Measurements from ENCODE around the gene TPRG1L.

Gene TPRG1L

GRCh38 chr1:3632716-3633343, 8.0 kb downstream of the TPRG1L start:
- Histone ChIP-seq H3K9me3 (ENCODE audit: control insufficient read depth in 1 of 2, low read length in 2 of 2) (no peaks in the 10 kb centered on the region), H3K4me3 (ENCODE audit: low read depth in 1 of 2, low read length in 2 of 2) (no peak overlapping the region), H3K27ac (ENCODE audit: low read length) (no peak overlapping the region), H3K4me1 (ENCODE audit: control insufficient read depth in 1 of 2, insufficient read depth in 2 of 2, low read length in 2 of 2) (no peaks in the 10 kb centered on the region), H3K36me3 (ENCODE audit: control insufficient read depth in 1 of 2, insufficient read depth in 2 of 2, low read length in 2 of 2) (peaks cover 38 to 99% of the 10 kb centered on the region in 2 donors), H3K27me3 (ENCODE audit: low read depth, low read length) (no peaks in the 10 kb centered on the region)

- Histone ChIP-seq H3K9me3 (ENCODE audit: control insufficient read depth in 1 of 2, low read length in 2 of 2) (no peaks in the 10 kb centered on the region), H3K36me3 (ENCODE audit: control insufficient read depth in 1 of 2, insufficient read depth in 2 of 2, low read length in 2 of 2) (peaks cover 38 to 99% of the 10 kb centered on the region in 2 donors), H3K27ac (ENCODE audit: low read length) (no peak overlapping the region), H3K4me3 (ENCODE audit: low read depth in 1 of 2, low read length in 2 of 2) (no peak overlapping the region), H3K4me1 (ENCODE audit: control insufficient read depth in 1 of 2, insufficient read depth in 2 of 2, low read length in 2 of 2) (no peaks in the 10 kb centered on the region), H3K27me3 (ENCODE audit: low read depth, low read length) (no peaks in the 10 kb centered on the region)
Measured at GRCh38 chr1:3633344-3634058, 8.7 kb downstream of the TPRG1L start.

- Histone ChIP-seq H3K36me3 (ENCODE audit: control insufficient read depth in 1 of 2, insufficient read depth in 2 of 2, low read length in 2 of 2) (peaks cover 37 to 93% of the 10 kb centered on the region in 2 donors), H3K4me3 (ENCODE audit: low read depth in 1 of 2, low read length in 2 of 2) (no peak overlapping the region), H3K27ac (ENCODE audit: low read length) (no peak overlapping the region)
Measured at GRCh38 chr1:3634059-3634800, 9.4 kb downstream of the TPRG1L start.

GRCh38 chr1:3636080-3636479, 11.3 kb downstream of the TPRG1L start:
- H3K27ac ChIP-seq (ENCODE audit: low read length), result no peak overlapping the region
- no peaks in the 10 kb centered on the region for H3K27me3 ChIP-seq (ENCODE audit: low read depth, low read length)
- peaks cover 35 to 88% of the 10 kb centered on the region in 2 donors for H3K36me3 ChIP-seq (ENCODE audit: control insufficient read depth in 1 of 2, insufficient read depth in 2 of 2, low read length in 2 of 2)
- no peaks in the 10 kb centered on the region for H3K4me1 ChIP-seq (ENCODE audit: control insufficient read depth in 1 of 2, insufficient read depth in 2 of 2, low read length in 2 of 2)
- no peak overlapping the region for H3K4me3 ChIP-seq (ENCODE audit: low read depth in 1 of 2, low read length in 2 of 2)
- no peaks in the 10 kb centered on the region for H3K9me3 ChIP-seq (ENCODE audit: control insufficient read depth in 1 of 2, low read length in 2 of 2)

More at GRCh38 chr1:3634059-3634800, 9.4 kb downstream of the TPRG1L start:
- Histone ChIP-seq H3K27me3 (ENCODE audit: low read depth, low read length) (no peaks in the 10 kb centered on the region), H3K9me3 (ENCODE audit: control insufficient read depth in 1 of 2, low read length in 2 of 2) (no peaks in the 10 kb centered on the region), H3K4me1 (ENCODE audit: control insufficient read depth in 1 of 2, insufficient read depth in 2 of 2, low read length in 2 of 2) (no peaks in the 10 kb centered on the region)

GRCh38 chr1:3636531-3636930, 11.7 kb downstream of the TPRG1L start:
- Histone ChIP-seq H3K4me1 (ENCODE audit: control insufficient read depth in 1 of 2, insufficient read depth in 2 of 2, low read length in 2 of 2) (no peaks in the 10 kb centered on the region), H3K36me3 (ENCODE audit: control insufficient read depth in 1 of 2, insufficient read depth in 2 of 2, low read length in 2 of 2) (peaks cover 35 to 87% of the 10 kb centered on the region in 2 donors), H3K27me3 (ENCODE audit: low read depth, low read length) (no peaks in the 10 kb centered on the region), H3K9me3 (ENCODE audit: control insufficient read depth in 1 of 2, low read length in 2 of 2) (no peaks in the 10 kb centered on the region), H3K27ac (ENCODE audit: low read length) (no peak overlapping the region), H3K4me3 (ENCODE audit: low read depth in 1 of 2, low read length in 2 of 2) (no peak overlapping the region)

GRCh38 chr1:3638027-3638426, 13.2 kb downstream of the TPRG1L start:
- Histone ChIP-seq H3K9me3 (ENCODE audit: control insufficient read depth in 1 of 2, low read length in 2 of 2) (no peaks in the 10 kb centered on the region), H3K4me3 (ENCODE audit: low read depth in 1 of 2, low read length in 2 of 2) (no peak overlapping the region), H3K36me3 (ENCODE audit: control insufficient read depth in 1 of 2, insufficient read depth in 2 of 2, low read length in 2 of 2) (peaks cover 35 to 76% of the 10 kb centered on the region in 2 donors), H3K27ac (ENCODE audit: low read length) (no peak overlapping the region), H3K27me3 (ENCODE audit: low read depth, low read length) (no peaks in the 10 kb centered on the region), H3K4me1 (ENCODE audit: control insufficient read depth in 1 of 2, insufficient read depth in 2 of 2, low read length in 2 of 2) (no peaks in the 10 kb centered on the region)

GRCh38 chr1:3638676-3639075, 13.9 kb downstream of the TPRG1L start:
- no peak overlapping the region for H3K4me3 ChIP-seq (ENCODE audit: low read depth in 1 of 2, low read length in 2 of 2)
- no peaks in the 10 kb centered on the region for H3K4me1 ChIP-seq (ENCODE audit: control insufficient read depth in 1 of 2, insufficient read depth in 2 of 2, low read length in 2 of 2)
- no peaks in the 10 kb centered on the region for H3K27me3 ChIP-seq (ENCODE audit: low read depth, low read length)
- H3K36me3 ChIP-seq (ENCODE audit: control insufficient read depth in 1 of 2, insufficient read depth in 2 of 2, low read length in 2 of 2), result peaks cover 32 to 73% of the 10 kb centered on the region in 2 donors
- H3K27ac ChIP-seq (ENCODE audit: low read length), result no peak overlapping the region
- no peaks in the 10 kb centered on the region for H3K9me3 ChIP-seq (ENCODE audit: control insufficient read depth in 1 of 2, low read length in 2 of 2)

GRCh38 chr1:3639397-3639911, 14.6 kb downstream of the TPRG1L start:
- Histone ChIP-seq H3K4me3 (ENCODE audit: low read depth in 1 of 2, low read length in 2 of 2) (no peak overlapping the region), H3K27me3 (ENCODE audit: low read depth, low read length) (no peaks in the 10 kb centered on the region), H3K36me3 (ENCODE audit: control insufficient read depth in 1 of 2, insufficient read depth in 2 of 2, low read length in 2 of 2) (peaks cover 26 to 65% of the 10 kb centered on the region in 2 donors), H3K27ac (ENCODE audit: low read length) (no peak overlapping the region), H3K9me3 (ENCODE audit: control insufficient read depth in 1 of 2, low read length in 2 of 2) (no peaks in the 10 kb centered on the region), H3K4me1 (ENCODE audit: control insufficient read depth in 1 of 2, insufficient read depth in 2 of 2, low read length in 2 of 2) (no peaks in the 10 kb centered on the region)

GRCh38 chr1:3640121-3640837, 15.5 kb downstream of the TPRG1L start:
- H3K9me3 ChIP-seq (ENCODE audit: control insufficient read depth in 1 of 2, low read length in 2 of 2), result no peaks in the 10 kb centered on the region
- no peaks in the 10 kb centered on the region for H3K4me1 ChIP-seq (ENCODE audit: control insufficient read depth in 1 of 2, insufficient read depth in 2 of 2, low read length in 2 of 2)
- peaks cover 21 to 63% of the 10 kb centered on the region in 2 donors for H3K36me3 ChIP-seq (ENCODE audit: control insufficient read depth in 1 of 2, insufficient read depth in 2 of 2, low read length in 2 of 2)
- H3K4me3 ChIP-seq (ENCODE audit: low read depth in 1 of 2, low read length in 2 of 2), result no peak overlapping the region
- no peak overlapping the region for H3K27ac ChIP-seq (ENCODE audit: low read length)
- no peaks in the 10 kb centered on the region for H3K27me3 ChIP-seq (ENCODE audit: low read depth, low read length)

- Histone ChIP-seq H3K27me3 (ENCODE audit: low read depth, low read length) (no peaks in the 10 kb centered on the region), H3K4me3 (ENCODE audit: low read depth in 1 of 2, low read length in 2 of 2) (no peak overlapping the region), H3K4me1 (ENCODE audit: control insufficient read depth in 1 of 2, insufficient read depth in 2 of 2, low read length in 2 of 2) (no peaks in the 10 kb centered on the region), H3K9me3 (ENCODE audit: control insufficient read depth in 1 of 2, low read length in 2 of 2) (no peaks in the 10 kb centered on the region), H3K36me3 (ENCODE audit: control insufficient read depth in 1 of 2, insufficient read depth in 2 of 2, low read length in 2 of 2) (peaks cover 24 to 63% of the 10 kb centered on the region in 2 donors), H3K27ac (ENCODE audit: low read length) (no peak overlapping the region)
Measured at GRCh38 chr1:3641046-3641760, 16.4 kb downstream of the TPRG1L start.
